Adrenal gland (tissue), 5 donors: Measurements from ENCODE around the gene TPPP3.

ENCODE experiments used
- CTCF ChIP-seq, 6 experiments: fragments of 450-650 bp in 4 of 6; fragments of 200-600 bp in 2 of 6; sonication (generic) in 1 of 6; IDR thresholded peaks; 1 replicate in 5 of 6; 2 replicates in 1 of 6; pipeline versions ENCODE4 v1.5.1 to v1.8.0; 2016 to 2021; ENCODE audit warnings: antibody characterized with exemption in 6 of 6, mild to moderate bottlenecking in 2 of 6, moderate library complexity in 1 of 6
- POLR2A ChIP-seq, 2 donors: fragments of 450-650 bp; IDR thresholded peaks; one replicate each; pipeline ENCODE4 v1.6.1; 2017; ENCODE audit warnings: antibody characterized with exemption in 2 of 2, mild to moderate bottlenecking in 2 of 2, moderate library complexity in 1 of 2
- donor health status: DM: no; HTN: no; CAD: no.

GRCh38 chr16:67387479-67388079 lies 5.7 kb downstream of the TPPP3 start:
- TF ChIP-seq CTCF (IDR thresholded peaks at IDR 0.05) (no peak), POLR2A (IDR thresholded peaks at IDR 0.05) (no peak)
